Inflammatory macrophage (primary cell): ENCODE results near the gene JAML.

Source experiments
- DNase-seq, 2 donors: peaks; one replicate each; pipeline ENCODE4 v3.0.0-alpha.2; 2020 to 2022

Gene JAML

DNA sequence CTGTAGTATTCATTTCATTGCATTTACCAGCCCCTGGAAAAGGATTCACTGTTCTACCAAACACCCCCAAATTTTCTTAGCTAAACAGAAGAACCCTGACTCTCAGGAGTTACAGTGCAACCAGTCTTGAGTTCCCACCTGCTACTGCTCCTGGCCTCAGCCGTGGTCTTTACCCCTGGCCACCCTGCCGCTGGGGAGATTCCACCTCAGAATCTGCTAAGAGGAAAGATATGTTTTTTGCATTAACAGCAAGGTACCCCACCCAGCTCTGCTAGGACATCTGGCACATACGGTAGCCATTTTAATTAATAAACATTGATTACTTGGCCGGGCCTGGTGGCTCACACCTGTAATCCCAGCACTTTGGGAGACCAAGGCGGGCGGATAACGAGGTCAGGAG, 9.0 kb downstream of the JAML start:
- no peak for DNase-seq

DNA sequence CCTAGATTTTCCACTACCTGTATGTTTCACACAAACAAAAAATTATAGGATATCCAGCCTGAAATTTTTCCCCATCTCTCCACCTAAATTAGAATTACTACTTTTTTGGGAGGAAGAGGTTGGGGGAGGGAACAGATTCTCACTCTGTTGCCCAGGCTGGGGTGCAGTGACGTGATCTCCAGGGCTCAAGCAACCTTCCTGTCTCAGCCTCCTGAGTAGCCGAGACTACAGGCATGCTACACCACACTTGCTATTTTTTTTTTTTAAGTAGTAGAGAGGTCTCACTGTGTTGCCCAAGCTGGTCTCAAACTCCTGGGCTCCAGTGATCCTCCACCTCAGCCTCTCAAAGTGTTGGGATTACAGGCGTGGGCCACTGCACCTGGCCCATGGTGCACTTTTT, 9.5 kb downstream of the JAML start:
- DNase-seq, result peak in 1 of 2 donors; percentile 48

DNA sequence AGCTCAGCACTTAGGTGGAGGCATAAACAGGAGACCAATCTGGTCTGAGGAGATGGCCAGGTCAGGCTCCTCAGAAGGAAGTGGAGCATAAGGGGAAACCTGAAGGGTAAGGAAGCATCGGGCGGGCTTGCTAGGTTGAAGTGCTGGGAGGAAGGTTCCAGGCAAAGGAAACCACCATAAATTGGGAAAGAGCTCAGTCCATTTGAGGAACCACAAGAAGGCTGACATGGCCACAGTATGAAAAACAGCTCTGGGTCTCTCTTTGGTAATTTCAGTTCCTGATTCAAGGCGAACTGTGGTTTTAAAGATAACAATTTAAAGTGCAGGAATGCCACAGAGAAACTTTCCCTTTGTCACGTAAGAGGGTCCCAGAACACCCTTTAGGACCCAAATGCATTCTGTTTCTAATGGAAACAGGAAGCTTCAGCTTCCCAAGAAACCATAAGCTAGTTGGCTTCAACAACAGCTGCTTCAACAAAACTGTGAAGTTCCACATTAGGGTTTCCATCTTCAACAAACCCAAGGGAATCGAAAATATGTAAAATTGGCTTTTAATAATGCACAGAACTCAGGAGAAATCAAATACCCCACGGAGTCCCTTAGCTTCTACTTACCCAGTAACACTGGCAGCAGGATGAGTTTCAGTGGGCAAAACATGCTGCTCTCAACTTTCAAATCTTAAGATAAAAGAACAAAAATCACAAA, 10.4 kb downstream of the JAML start:
- DNase-seq, result peak; percentile 94

DNA sequence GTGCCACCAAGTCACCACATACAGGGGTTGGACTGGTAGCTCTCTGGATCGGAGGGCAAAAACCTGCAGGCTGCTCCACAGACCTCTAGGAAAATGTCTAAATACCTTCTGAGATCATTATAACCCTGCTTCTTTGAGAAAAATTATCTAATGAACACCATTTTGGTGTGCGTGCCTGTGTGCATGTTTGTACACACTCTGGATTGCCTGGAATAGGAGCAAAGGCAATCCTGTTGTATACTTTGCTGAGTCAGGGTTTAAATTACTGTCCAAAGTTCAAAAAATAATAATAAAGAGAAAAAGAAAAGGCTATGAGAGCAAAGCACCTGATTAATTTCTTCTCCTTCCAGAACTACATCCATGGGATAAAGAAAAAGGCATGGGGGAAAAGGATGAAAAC, 11.0 kb downstream of the JAML start:
- no peak for DNase-seq

DNA sequence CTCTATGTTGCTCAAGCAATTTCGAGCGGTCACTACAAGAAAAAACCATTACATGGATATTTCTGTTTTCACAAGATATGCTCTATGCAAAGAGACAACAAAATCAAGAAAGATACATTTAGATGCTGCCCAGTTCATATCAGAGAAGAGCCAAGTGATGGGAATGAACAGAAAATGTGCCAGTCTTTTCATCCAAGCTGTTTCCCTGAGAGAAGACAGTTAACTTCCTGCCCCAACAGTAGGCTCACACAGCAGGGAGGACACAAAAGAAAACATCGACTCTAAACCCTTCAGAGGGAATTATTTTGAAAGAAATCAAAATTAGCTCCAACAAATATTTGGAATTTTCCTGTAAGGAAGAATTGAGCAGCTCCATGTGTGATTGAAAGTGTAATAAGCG, 11.6 kb downstream of the JAML start:
- DNase-seq, result no peak

DNA sequence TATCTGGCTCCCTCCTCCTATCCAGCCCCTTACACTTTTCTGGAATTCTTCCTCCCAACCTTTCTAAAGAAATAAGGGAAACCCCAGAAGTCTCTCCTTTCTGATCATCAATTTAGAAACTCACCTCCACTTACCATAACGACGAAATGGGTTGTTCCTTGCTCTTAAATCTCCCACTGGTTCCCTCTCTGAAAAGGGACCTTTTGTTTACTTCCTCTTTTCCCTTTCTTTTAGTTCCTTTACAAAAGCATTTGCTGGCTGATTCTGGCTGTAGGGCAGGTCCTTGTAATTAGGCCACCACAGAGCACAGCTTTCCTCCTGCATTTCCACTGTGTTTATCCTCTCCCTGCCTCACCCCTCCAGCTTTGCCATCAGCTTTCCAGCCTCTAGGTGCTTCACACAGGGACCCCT, 12.0 kb downstream of the JAML start:
- DNase-seq, result peak; percentile 71 to 74

DNA sequence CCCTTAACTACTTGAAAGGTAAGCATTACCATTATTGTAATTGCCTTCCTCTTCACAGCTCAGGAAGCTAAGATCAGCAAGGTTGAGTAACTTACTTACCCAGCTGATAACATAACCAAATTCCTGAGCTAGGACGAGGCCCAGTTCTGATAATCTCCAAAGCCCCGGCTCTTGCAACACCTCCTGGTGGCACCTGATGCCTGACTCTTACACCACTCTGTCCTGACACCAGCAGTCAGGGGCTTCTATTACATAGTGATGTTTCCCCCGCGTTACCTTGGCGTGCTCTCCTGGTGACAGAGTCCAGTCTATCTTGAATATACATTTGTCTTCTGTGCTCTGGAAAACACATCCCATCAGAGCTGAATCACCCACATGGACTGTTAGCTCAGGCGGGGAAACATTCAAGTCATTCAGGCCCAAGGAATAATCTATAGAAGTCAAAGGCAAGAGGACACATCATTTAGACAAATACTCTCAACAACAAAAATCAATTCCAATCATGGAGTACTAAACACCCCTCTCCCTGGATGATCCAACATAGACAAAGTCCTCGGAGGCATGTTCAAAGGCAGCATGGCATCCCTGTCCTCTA, 12.6 kb downstream of the JAML start:
- DNase-seq, result no peak

DNA sequence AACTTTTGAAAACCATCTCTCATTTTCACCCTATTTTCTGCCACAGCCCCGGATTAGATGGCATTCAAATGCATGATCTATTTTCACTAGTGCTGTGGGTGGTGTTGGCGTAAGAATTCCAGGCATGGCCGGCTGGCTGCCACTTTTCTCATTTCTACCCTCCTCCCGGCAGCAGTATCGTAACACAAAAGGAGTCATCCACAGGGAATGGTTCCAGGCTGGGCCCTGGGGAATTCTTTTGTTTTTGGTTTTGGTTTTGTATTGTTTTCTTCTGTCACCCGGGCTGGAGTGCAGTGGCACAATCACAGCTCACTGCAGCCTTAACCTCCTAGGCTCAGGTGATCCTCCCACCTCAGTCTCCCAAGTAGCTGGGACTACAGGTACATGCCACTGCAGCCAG, 13.8 kb downstream of the JAML start:
- no peak for DNase-seq

DNA sequence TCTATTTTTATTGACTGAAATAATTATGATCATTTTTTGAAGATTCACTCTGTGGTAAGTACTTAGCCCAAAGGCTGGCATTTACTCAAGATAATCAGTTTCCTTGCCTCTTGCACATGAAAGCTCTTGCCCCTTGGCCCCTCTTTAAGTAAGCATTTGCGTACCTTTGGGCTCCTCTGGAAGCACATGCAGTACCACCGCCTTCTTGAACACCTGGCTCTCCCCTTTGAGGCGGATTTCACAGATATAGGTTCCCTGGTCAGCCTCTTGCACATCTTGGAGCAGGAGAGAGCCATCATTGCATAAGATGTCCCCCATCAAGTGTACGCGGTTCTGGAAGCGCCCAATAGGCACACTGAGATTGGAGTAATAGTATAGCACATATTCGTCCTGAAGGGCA, 14.5 kb downstream of the JAML start:
- no peak for DNase-seq

DNA sequence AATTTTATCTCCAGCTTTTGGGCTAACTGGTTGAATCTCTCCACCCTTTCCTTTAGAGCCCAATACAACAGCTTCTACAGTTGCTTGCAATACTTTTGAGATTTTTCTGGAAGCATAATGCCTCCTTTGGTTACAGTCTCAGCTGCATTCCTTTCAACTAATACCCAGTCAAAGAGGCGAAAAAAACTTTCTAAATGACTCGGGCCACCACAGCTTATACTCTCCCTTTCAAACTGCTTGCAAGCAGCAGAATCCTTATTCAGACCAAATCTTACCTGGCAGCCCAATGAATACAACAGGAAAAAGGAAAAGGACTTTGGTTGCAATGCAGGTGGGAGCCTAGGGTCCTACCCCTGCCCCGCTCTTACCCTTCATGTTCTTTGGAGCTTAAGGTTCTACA, 15.8 kb downstream of the JAML start:
- no peak for DNase-seq

DNA sequence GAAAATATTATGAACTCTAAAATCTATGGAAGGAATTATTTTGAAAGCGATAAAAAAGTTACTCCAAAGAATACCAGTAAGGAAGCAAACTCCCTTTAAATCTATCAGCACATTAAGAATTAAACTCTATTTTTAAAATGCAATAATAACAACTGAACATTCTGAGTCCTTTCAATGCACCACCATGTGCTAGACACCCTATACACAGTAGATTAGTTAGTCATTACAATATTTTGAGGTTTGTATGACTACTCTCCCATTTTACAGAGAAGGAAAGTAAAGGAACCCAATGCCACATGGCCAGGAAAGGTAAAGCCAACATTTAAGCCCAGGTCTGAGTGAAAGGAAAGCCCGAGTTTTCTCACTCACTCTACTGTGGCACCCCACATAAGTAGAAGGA, 17.7 kb downstream of the JAML start:
- no peak for DNase-seq

DNA sequence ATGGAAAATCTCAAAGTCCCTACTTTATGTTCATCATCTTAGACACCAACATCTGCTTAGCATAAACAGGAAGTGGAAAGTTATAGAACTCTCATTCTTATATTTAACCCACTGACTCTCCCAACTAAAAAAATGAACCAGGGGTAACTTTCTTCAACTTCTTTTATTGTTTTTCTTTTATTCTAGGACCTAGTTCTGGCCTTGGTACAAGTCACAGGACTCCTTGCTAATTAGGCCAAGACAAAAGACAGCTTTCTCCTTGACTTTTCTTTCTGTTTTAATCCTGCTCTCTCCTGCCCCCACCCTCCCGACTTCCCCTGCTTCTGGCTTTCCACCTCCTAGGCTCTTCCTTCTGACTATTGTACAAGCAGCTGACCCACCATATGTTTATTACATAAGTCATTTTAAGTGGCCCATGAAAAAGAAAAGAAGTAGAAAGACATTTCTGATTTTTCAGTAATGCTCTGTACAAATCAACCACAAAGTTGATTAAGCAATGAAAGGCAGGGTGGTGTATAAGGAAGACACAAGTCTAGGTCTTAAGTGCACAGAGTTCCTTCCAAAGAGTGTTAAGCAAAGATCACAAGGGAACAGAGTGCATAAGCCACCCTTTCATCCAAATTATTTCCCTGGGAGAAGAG, 18.3 kb downstream of the JAML start:
- peak; percentile 86 to 98 for DNase-seq

DNA sequence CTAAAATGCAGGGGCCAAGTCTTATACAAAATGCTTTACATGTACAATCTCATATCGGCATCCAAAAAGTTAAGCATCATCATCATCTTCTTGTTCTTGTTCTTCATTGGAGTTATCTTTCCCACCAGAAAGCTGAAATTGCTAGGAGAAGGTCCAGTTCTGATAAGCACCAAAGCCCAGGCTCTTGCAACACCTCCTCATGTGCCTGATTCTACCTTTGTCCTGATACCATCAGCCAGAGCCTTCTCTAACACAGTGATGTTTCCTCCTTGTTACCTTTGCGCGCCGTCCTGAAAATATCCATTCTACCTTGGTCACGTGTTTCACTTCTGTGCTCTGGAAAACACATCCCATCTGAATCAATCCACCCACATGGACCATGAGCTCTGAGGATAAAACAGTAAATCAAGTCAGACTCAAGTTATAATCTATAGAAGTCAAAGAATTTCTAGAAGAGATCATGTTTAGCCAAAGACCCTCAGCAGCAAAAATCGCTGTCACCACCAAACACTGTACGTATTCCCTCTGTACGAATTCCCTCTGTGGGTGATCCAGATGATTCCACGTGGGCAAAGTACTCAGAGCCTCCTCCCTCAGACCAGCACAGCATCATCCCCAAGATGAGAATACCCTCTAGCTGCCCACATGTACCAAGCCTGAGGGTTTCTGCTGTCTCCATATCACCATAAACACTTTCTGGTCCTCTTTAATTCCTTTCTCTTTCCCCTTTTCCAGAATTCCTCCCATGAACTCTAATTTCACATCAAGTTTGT, 19.0 kb downstream of the JAML start:
- DNase-seq, result no peak

DNA sequence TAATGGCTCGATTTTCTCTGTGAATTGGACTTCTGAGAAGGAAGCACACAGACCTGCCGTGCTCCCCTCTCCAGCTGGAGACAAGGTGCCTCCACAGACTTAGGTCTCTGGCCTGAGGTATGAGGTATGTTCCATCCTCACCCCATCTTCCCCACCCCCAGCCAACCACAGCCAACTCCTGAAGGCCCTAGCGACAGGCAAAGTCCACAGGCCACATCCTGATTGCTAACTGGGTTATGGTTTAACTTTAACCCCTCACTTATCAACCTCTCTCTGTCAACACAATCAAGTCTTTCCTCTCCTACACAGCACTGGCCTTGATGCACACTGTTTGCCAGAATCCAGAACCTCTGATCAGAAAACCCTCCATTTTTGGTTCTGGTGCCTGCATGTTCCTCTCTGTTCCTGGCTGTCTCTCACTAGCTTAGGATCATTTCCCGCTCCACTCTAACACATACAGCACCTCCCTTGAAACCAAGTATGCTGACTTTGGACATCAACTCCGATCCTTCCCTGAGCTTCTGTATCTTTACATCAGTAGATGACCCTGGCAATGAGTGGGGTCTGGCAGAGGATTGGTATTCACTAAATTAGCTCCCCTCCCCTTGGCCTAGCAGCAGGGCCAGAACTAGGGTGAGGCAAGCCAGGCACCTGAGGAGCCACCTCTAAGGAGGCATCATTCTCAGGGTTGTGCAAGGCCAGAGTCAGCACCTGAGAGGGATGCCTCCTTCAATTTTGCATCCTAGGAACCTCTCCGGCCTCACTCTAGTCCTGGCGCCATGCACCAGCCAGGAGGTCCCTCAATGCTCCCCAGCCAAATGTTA, 22.0 kb downstream of the JAML start:
- DNase-seq, result no peak

DNA sequence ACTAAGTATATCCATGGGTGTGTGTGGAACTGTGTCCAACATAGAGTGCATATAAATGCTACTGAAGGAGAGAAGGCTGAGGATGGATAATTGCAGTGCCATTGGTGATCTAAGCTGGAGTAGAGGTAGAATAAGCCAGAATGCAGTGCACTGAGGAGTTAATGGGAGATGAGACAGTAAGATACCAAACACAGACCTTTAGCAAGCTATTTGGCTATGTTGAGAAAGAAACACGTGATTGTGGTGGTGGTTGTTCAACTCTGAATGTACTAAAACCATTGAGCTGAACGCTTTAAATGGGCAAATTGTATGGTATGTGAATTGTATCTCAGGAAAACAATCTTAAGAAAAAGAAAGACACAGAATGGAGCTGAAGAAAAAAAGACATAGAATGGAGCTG, 22.8 kb downstream of the JAML start:
- no peak for DNase-seq

DNA sequence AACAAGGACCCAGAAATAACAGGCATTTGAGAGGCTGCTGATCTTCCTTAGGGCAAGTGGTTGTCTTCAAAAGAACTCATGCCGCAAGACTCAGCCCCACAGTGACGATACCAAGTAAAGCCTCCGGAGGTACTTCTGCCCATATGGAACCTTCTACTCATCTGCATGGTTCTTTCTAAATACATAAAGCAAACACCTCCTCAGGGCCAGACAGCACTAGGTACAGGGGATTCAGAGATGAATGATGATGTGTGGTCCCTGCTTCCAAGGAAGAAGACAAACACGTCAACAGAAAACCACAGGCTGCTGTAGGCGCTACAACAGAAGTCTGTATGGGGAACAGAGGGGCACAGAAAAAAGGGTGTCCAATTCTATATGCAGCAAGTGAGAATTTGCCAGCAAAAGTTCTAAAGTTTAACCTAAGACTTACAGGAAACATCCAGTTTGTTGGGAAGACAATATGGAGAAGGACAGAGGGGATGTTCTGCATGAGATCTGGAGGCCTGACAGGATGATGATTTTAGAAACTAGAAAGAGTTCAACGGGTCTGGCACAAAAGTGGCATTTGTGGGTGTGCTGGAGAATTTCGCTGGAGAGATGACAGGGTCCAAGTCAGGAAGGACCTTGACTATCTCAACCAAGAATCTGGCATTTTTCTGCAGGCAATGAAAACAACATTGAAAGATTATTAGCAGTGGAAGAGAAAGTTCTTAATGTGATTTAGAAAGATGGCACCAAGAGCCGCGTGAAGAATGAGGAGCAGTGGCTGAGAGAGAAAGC, 23.7 kb downstream of the JAML start:
- no peak for DNase-seq

DNA sequence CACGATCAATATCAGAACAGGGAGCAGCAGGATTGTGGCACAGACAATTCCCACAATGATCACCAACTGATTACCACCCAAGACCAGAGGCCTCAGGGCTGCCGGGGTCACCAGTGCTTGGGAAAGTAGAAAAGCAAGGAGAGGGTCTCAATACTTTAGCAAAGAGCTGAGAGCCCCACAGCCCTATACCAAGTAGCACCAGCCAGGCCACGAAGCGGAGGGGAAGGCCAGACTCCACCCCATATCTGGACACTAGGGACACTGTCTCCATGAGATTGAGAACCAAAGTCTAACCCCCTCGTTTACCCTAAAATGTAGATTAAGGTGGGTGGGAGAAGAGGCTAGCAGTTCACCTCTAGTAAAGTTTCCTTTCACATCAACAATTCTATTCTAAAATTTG, 24.3 kb downstream of the JAML start:
- DNase-seq, result no peak

DNA sequence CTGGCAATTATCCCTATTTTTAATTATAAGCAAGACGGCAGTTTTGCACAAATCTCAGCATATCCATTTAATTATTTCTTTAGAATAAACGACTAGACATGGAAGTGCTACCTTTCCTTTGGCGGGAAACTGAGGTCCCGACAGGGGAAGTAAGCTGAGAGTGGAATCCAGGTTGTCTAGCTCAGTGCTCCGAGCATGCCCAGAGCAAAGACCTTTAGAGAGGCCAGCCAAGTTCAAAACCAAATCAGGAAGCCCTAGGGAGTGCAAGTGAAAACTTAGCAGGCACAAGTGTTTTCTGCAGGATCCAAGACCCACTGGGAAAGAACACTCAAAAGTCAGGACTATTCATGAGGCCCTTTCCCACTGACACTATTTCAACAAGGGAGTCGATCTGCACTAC, 25.7 kb downstream of the JAML start:
- DNase-seq, result no peak

DNA sequence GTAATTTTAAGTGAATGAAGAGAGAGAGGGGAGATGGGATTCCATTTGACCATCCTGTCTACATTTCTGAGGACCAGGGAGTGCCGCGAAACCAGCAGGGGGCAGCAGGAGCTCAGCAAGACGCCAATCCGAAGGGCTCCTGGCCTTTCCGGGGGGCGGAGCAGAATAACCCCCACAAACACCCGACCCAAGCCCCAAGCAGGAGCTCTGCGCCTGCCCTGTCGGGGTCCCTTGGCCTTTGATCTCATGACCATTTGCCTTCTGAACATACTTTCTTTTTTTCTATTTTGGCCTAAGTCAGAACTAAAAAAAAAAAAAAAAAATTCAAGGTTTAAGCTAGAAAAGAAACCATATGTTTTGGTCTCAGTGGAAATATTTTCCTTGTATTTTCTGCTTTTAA, 26.4 kb downstream of the JAML start:
- peak; percentile 76 to 79 for DNase-seq

DNA sequence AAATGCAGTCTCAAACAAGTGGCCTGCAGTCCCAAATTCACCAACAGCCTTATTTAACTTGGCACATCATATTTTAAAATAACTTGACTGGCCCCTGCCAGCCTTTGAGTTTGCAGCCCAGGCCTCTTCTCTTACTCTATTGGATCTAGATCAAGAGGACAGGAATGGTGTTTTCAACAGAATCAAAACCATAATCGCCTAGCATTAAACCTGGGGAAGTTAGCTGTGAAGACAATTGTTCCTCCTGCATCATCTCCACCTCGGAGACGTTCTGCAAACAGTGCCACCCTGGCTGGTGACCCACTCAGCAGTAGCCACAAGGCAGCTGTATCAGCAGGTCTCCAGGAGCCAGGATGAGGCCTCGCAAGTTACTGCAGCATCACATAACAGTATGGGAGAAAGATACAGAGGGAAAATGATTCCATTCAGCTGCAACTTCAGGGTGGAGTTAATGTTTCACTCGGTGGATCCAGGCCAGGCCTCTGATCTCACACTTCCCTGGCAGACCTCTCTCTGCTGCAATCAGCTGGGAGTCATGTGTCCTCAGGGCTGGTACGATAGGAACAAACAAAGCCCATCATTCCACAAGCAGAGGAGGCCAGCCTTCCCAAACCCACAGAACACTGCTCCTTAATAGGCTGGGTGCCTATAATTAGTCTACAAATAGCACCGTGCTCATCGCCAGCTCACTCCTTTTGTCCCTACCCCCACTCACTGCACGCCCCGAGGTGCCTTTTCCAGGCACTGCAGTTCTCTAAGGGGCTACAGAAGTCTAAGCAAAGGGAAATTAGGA, 29.8 kb downstream of the JAML start:
- peak in 1 of 2 donors; percentile 59 for DNase-seq
